Subcutaneous abdominal adipose tissue (tissue), 5 donors: ENCODE data around the gene ANKRD29.

Experiments
- H3K27ac ChIP-seq: one replicate; pipeline ENCODE4 v1.7.0; 2013; ENCODE audit warnings: low read depth, mild to moderate bottlenecking, inconsistent platforms, low read length, moderate library complexity
- H3K27me3 ChIP-seq, 5 donors: one replicate each; pipeline ENCODE4 v1.7.0; 2013; ENCODE audit warnings: low read length in 5 of 5, inconsistent platforms in 1 of 5; ENCODE audit not compliant: control insufficient read depth in 5 of 5, insufficient read depth in 4 of 5
- H3K36me3 ChIP-seq, 5 donors: one replicate each; pipeline ENCODE4 v1.7.0; 2013; ENCODE audit warnings: low read length in 5 of 5; ENCODE audit not compliant: control insufficient read depth in 5 of 5, insufficient read depth in 5 of 5
- H3K4me1 ChIP-seq, 5 donors: one replicate each; pipeline ENCODE4 v1.7.0; 2013; ENCODE audit warnings: low read length in 5 of 5, mild to moderate bottlenecking in 3 of 5, moderate library complexity in 1 of 5; ENCODE audit not compliant: control insufficient read depth in 5 of 5, insufficient read depth in 5 of 5
- H3K4me3 ChIP-seq, 5 donors: one replicate each; pipeline ENCODE4 v1.7.0; 2013; ENCODE audit warnings: low read length in 5 of 5, low read depth in 1 of 5
- H3K9ac ChIP-seq, 5 donors: one replicate each; pipeline ENCODE4 v1.7.0; 2013; ENCODE audit warnings: low read length in 5 of 5, mild to moderate bottlenecking in 4 of 5, moderate library complexity in 3 of 5
- H3K9me3 ChIP-seq, 5 donors: one replicate each; pipeline ENCODE4 v1.7.0; 2013; ENCODE audit warnings: low read length in 5 of 5; ENCODE audit not compliant: control insufficient read depth in 5 of 5
- donor health status: healthy.
- donor health status: healthy.
- donor health status: healthy.
- donor health status: healthy.
- donor health status: healthy.

Gene ANKRD29

GRCh38 chr18:23609390-23610023, 53.2 kb downstream of the ANKRD29 start:
- Histone ChIP-seq H3K4me3 (no peak overlapping the region), H3K27ac (no peak overlapping the region), H3K9ac (no peak overlapping the region), H3K9me3 (no peaks in the 10 kb centered on the region), H3K4me1 (no peaks in the 10 kb centered on the region), H3K27me3 (no peaks in the 10 kb centered on the region), H3K36me3 (peaks cover 0 to 9% (median 3%) of the 10 kb centered on the region in 5 donors)

- Histone ChIP-seq H3K27me3 (no peaks in the 10 kb centered on the region), H3K9me3 (no peaks in the 10 kb centered on the region), H3K4me3 (no peak overlapping the region), H3K36me3 (peaks cover 0 to 9% (median 3%) of the 10 kb centered on the region in 5 donors), H3K27ac (no peak overlapping the region), H3K9ac (no peak overlapping the region), H3K4me1 (no peaks in the 10 kb centered on the region)
These were observed 54.5 kb downstream of the ANKRD29 start for GRCh38 chr18:23608211-23608610.

- Histone ChIP-seq H3K9me3 (no peaks in the 10 kb centered on the region), H3K36me3 (peaks cover 0 to 3% (median 0%) of the 10 kb centered on the region in 5 donors), H3K4me1 (no peaks in the 10 kb centered on the region), H3K27ac (no peak overlapping the region), H3K27me3 (no peaks in the 10 kb centered on the region), H3K9ac (no peak overlapping the region), H3K4me3 (no peak overlapping the region)
These were observed 56.8 kb downstream of the ANKRD29 start for GRCh38 chr18:23605941-23606340.

DNA sequence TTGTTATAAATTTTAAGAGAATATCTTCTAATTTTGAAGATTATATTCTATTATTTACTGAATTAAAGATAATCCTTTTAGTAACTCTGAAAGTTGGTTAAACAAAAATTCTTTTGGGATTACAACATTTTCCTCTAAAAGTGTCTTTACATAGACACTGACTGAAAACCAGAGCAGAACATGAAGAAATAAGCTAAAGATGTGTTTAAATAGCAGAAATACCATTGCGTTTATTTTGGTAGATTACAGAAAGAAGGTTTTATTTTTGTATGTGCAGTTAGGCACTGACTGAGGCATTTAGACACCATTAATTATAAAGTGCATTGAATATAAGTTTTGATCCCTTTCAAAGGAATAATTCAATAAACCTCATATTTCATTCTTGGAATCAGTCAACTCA, 62.9 kb downstream of the ANKRD29 start:
- no peaks in the 10 kb centered on the region for H3K4me1 ChIP-seq
- no peak overlapping the region for H3K27ac ChIP-seq
- no peaks in the 10 kb centered on the region for H3K9me3 ChIP-seq
- H3K27me3 ChIP-seq = no peaks in the 10 kb centered on the region
- no peaks in the 10 kb centered on the region for H3K36me3 ChIP-seq
- no peak overlapping the region for H3K9ac ChIP-seq
- H3K4me3 ChIP-seq = no peak overlapping the region

DNA sequence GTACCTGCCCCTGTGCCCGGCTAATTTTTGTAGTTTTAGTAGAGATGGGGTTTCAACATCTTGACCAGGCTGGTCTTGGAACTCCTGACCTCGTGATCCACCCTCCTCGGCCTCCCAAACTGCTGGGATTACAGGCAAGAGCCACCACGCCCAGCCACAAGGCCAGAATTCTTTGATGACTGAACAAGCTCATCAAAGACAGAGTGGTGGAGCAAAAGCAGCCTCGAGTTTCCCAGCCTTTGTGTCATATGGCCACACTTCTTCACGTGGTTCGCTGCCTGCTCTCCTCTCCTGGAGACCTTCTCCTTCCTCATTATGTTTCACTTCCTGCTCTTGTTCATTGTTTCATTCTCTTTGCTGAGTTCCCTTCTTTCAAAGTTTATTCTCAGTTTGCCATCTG, 66.5 kb downstream of the ANKRD29 start:
- H3K27me3 ChIP-seq = no peaks in the 10 kb centered on the region
- H3K4me3 ChIP-seq = no peak overlapping the region
- no peaks in the 10 kb centered on the region for H3K4me1 ChIP-seq
- no peak overlapping the region for H3K27ac ChIP-seq
- no peak overlapping the region for H3K9ac ChIP-seq
- no peaks in the 10 kb centered on the region for H3K36me3 ChIP-seq
- no peaks in the 10 kb centered on the region for H3K9me3 ChIP-seq

DNA sequence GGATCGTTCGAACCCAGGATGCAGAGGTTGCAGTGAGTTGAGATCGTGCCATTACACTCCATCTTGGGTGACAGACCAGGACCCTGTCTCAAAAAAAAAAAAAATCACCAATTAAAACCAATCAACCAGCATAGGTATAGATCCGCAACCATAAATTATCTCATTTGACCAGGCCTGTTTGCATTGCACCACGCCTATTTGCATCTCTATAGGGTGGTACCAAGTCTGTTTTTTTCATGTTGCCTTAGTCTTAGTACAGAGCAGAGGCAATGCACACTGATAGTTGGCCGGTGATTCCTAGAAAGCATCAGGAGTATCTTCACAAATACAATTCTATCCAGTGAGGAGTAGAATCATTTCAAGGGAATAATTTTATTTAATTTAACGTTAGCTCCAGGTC, 67.1 kb downstream of the ANKRD29 start:
- H3K27ac ChIP-seq = no peak overlapping the region

GRCh38 chr18:23593720-23594119, 69.0 kb downstream of the ANKRD29 start:
- H3K4me1 ChIP-seq = no peaks in the 10 kb centered on the region
- no peak overlapping the region for H3K9ac ChIP-seq
- H3K9me3 ChIP-seq = no peaks in the 10 kb centered on the region
- no peak overlapping the region for H3K4me3 ChIP-seq
- no peak overlapping the region for H3K27ac ChIP-seq
- H3K27me3 ChIP-seq = no peaks in the 10 kb centered on the region
- H3K36me3 ChIP-seq = no peaks in the 10 kb centered on the region

More for the DNA sequence above, 67.1 kb downstream of the ANKRD29 start:
- Histone ChIP-seq H3K27me3 (no peaks in the 10 kb centered on the region), H3K4me1 (no peaks in the 10 kb centered on the region), H3K36me3 (no peaks in the 10 kb centered on the region), H3K9me3 (no peaks in the 10 kb centered on the region), H3K9ac (no peak overlapping the region), H3K4me3 (no peak overlapping the region)

DNA sequence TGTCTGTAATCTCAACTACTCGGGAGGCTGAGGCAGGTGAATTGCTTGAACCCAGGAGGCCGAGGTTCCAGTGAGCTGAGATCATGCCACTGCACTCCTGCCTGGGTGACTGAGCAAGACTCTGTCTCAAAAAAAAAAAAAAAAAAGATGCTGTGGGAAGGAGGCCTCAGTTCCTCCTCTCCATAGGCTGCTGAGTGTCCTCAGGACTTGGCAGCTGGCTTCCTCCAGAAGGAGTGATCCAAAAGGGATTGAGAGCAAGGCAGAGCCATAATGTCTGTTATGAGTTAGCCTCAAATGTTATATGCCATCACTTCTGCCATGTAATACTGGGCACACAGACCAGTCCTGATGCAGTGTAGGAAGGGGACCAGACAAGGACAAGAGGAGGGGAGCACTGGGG, 69.8 kb downstream of the ANKRD29 start:
- Histone ChIP-seq H3K9me3 (no peaks in the 10 kb centered on the region), H3K9ac (no peak overlapping the region), H3K4me1 (no peaks in the 10 kb centered on the region), H3K36me3 (no peaks in the 10 kb centered on the region), H3K27me3 (no peaks in the 10 kb centered on the region), H3K4me3 (no peak overlapping the region), H3K27ac (no peak overlapping the region)

- no peaks in the 10 kb centered on the region for H3K27me3 ChIP-seq
- H3K36me3 ChIP-seq = no peaks in the 10 kb centered on the region
- no peaks in the 10 kb centered on the region for H3K9me3 ChIP-seq
- H3K9ac ChIP-seq = no peak overlapping the region
- H3K4me1 ChIP-seq = peaks cover 0 to 8% (median 5%) of the 10 kb centered on the region in 5 donors
- no peak overlapping the region for H3K4me3 ChIP-seq
- H3K27ac ChIP-seq = no peak overlapping the region
These were observed 71.7 kb downstream of the ANKRD29 start for GRCh38 chr18:23591011-23591410.

- no peak overlapping the region for H3K4me3 ChIP-seq
- H3K27me3 ChIP-seq = no peaks in the 10 kb centered on the region
- H3K9me3 ChIP-seq = no peaks in the 10 kb centered on the region
- H3K27ac ChIP-seq = no peak overlapping the region
- H3K36me3 ChIP-seq = no peaks in the 10 kb centered on the region
- H3K4me1 ChIP-seq = peaks cover 7 to 27% (median 21%) of the 10 kb centered on the region in 5 donors
- no peak overlapping the region for H3K9ac ChIP-seq
These were observed 73.7 kb downstream of the ANKRD29 start for GRCh38 chr18:23588836-23589560.
